ENCODE measurements around the gene KCNG4.

KCNG4 gene

GRCh38 chr16:84258266-84258665 is 18.5 kb upstream of the KCNG4 start:
- Histone ChIP-seq H3K9me3 (ENCODE audit: control insufficient read depth, insufficient read depth, low read depth, low read length) (no peaks in the 10 kb centered on the region), H3K4me3 (ENCODE audit: low read depth, low read length) (no peak overlapping the region), H3K4me1 (ENCODE audit: control insufficient read depth, insufficient read depth, low read length) (no peaks in the 10 kb centered on the region), H3K27ac (ENCODE audit: extremely low read depth, low read depth, low read length) (no peak overlapping the region), H3K36me3 (ENCODE audit: control insufficient read depth in 2 of 2, insufficient read depth in 1 of 2, low read length in 2 of 2) (no peaks in the 10 kb centered on the region)
- no peak for TF ChIP-seq ZNF560 (tag by site-specific recombination; IDR thresholded peaks at IDR 0.05; ENCODE audit: borderline replicate concordance)
- TF ChIP-seq ZFP37 (tag by site-specific recombination; IDR thresholded peaks at IDR 0.05): no peak
- no peak for TF ChIP-seq ZNF335 (tag by site-specific recombination; conservative IDR thresholded peaks at IDR 0.05)
- TF ChIP-seq ZNF157 (tag by site-specific recombination; IDR thresholded peaks at IDR 0.05): no peak
- ChIA-PET POLR2A (interaction anchor here (0.7 kb wide), 1 partner anchor 247 kb away, joined by 3 read pairs; no protein-coding TSS in a partner anchor), CTCF (interaction anchor here (0.8 to 1.3 kb wide), 2 partner anchors 18 to 29 kb away, joined by 3 to 5 read pairs; no protein-coding TSS in a partner anchor)

GRCh38 chr16:84255050-84255810 is 15.4 kb upstream of the KCNG4 start:
- ChIA-PET CTCF (interaction anchor here (0.6 to 2.8 kb wide), 2 partner anchors 22 to 722 kb away, joined by 3 to 14 read pairs; no protein-coding TSS in a partner anchor), POLR2A (no interaction called here)
- no peak overlapping the region for H3K27ac ChIP-seq (ENCODE audit: extremely low read depth, low read depth, low read length)

More at GRCh38 chr16:84255050-84255810, 15.4 kb upstream of the KCNG4 start:
- Histone ChIP-seq H3K4me3 (ENCODE audit: low read depth, low read length) (no peak overlapping the region), H3K36me3 (ENCODE audit: control insufficient read depth in 2 of 2, insufficient read depth in 1 of 2, low read length in 2 of 2) (no peaks in the 10 kb centered on the region), H3K4me1 (ENCODE audit: control insufficient read depth, insufficient read depth, low read length) (no peaks in the 10 kb centered on the region), H3K9me3 (ENCODE audit: control insufficient read depth, insufficient read depth, low read depth, low read length) (no peaks in the 10 kb centered on the region)
- no peak for TF ChIP-seq ZNF211 (tag by site-specific recombination; IDR thresholded peaks at IDR 0.05; ENCODE audit: low read depth)
- no peak for TF ChIP-seq ZXDB (tag by site-specific recombination; IDR thresholded peaks at IDR 0.05)
- TF ChIP-seq ZNF302 (tag by site-specific recombination; IDR thresholded peaks at IDR 0.05; ENCODE audit: low read depth): no peak
- TF ChIP-seq, protein P1, sequence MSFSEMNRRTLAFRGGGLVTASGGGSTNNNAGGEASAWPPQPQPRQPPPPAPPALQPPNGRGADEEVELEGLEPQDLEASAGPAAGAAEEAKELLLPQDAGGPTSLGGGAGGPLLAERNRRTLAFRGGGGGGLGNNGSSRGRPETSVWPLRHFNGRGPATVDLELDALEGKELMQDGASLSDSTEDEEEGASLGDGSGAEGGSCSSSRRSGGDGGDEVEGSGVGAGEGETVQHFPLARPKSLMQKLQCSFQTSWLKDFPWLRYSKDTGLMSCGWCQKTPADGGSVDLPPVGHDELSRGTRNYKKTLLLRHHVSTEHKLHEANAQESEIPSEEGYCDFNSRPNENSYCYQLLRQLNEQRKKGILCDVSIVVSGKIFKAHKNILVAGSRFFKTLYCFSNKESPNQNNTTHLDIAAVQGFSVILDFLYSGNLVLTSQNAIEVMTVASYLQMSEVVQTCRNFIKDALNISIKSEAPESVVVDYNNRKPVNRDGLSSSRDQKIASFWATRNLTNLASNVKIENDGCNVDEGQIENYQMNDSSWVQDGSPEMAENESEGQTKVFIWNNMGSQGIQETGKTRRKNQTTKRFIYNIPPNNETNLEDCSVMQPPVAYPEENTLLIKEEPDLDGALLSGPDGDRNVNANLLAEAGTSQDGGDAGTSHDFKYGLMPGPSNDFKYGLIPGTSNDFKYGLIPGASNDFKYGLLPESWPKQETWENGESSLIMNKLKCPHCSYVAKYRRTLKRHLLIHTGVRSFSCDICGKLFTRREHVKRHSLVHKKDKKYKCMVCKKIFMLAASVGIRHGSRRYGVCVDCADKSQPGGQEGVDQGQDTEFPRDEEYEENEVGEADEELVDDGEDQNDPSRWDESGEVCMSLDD (tag by site-specific recombination; IDR thresholded peaks at IDR 0.05): no peak
- TF ChIP-seq ZNF280D (tag by site-specific recombination; IDR thresholded peaks at IDR 0.05): no peak
- TF ChIP-seq, protein P2, sequence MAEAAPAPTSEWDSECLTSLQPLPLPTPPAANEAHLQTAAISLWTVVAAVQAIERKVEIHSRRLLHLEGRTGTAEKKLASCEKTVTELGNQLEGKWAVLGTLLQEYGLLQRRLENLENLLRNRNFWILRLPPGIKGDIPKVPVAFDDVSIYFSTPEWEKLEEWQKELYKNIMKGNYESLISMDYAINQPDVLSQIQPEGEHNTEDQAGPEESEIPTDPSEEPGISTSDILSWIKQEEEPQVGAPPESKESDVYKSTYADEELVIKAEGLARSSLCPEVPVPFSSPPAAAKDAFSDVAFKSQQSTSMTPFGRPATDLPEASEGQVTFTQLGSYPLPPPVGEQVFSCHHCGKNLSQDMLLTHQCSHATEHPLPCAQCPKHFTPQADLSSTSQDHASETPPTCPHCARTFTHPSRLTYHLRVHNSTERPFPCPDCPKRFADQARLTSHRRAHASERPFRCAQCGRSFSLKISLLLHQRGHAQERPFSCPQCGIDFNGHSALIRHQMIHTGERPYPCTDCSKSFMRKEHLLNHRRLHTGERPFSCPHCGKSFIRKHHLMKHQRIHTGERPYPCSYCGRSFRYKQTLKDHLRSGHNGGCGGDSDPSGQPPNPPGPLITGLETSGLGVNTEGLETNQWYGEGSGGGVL (tag by site-specific recombination; IDR thresholded peaks at IDR 0.05): no peak
- no peak for TF ChIP-seq EGR2 (tag by site-specific recombination; IDR thresholded peaks at IDR 0.05; ENCODE audit: low read depth)
- TF ChIP-seq ZNF548 (tag by site-specific recombination; IDR thresholded peaks at IDR 0.05): no peak
- TF ChIP-seq BCL11B (tag by site-specific recombination; IDR thresholded peaks at IDR 0.05; ENCODE audit: low read depth): no peak
- no peak for TF ChIP-seq CTCF (tag by site-specific recombination; IDR thresholded peaks at IDR 0.05)
- TF ChIP-seq MZF1 (tag by site-specific recombination; IDR thresholded peaks at IDR 0.05; ENCODE audit: borderline replicate concordance): no peak
- no peak for TF ChIP-seq GFI1B (tag by site-specific recombination; IDR thresholded peaks at IDR 0.05)

Measured in HEK293 (cell line).